OCI-LY3 (cell line): Measurements from ENCODE around the gene ANGEL1.

Experiments used
- H2AFZ ChIP-seq: fragments of 200-600, 300-600 bp; shearing (Covaris generic); 2 replicates; pipeline ENCODE4 v1.6.0; 2014; ENCODE audit warnings: antibody characterized with exemption, low read depth, low read length
- H3K27ac ChIP-seq: fragments of 200-600, 300-600 bp; sonication (generic); 2 replicates; pipeline ENCODE4 v1.5.1; 2014; ENCODE audit warnings: mild to moderate bottlenecking, low read length, moderate library complexity, mixed read lengths
- H3K27me3 ChIP-seq: fragments of 200-600, 300-600 bp; sonication (generic); 2 replicates; pipeline ENCODE4 v1.6.1; 2014; ENCODE audit warnings: low read depth, low read length, mixed read lengths
- H3K36me3 ChIP-seq: fragments of 200-600, 300-600 bp; sonication (generic); replicated peaks from 2 replicates; pipeline ENCODE3; 2014; ENCODE audit warnings: low read depth, low read length, mixed read lengths
- H3K4me1 ChIP-seq: fragments of 300-600, 200-600 bp; sonication (generic); 2 replicates; pipeline ENCODE4 v1.6.1; 2014; ENCODE audit warnings: low read length, mixed read lengths
- H3K4me2 ChIP-seq: fragments of 200-600, 300-600 bp; sonication (generic); 2 replicates; pipeline ENCODE4 v1.6.1; 2014; ENCODE audit warnings: low read length, mixed read lengths
- H3K4me3 ChIP-seq: fragments of 300-600, 200-600 bp; sonication (generic); 2 replicates; pipeline ENCODE4 v1.5.1; 2014; ENCODE audit warnings: antibody characterized with exemption, mild to moderate bottlenecking, low read length, moderate library complexity
- H3K79me2 ChIP-seq: fragments of 300-600, 200-600 bp; shearing (Covaris generic); 2 replicates; pipeline ENCODE4 v1.6.1; 2014; ENCODE audit warnings: mild to moderate bottlenecking, low read length, mixed read lengths
- H3K9ac ChIP-seq: fragments of 300-600, 200-600 bp; shearing (Covaris generic); 2 replicates; pipeline ENCODE4 v1.6.0; 2014; ENCODE audit warnings: mild to moderate bottlenecking, low read length, moderate library complexity
- H3K9me3 ChIP-seq: fragments of 200-600, 300-600 bp; shearing (Covaris generic); 2 replicates; pipeline ENCODE4 v1.6.1; 2014; ENCODE audit warnings: low read length, mixed read lengths; ENCODE audit not compliant: insufficient read depth
- H4K20me1 ChIP-seq: fragments of 200-600, 300-600 bp; sonication (generic); 2 replicates; pipeline ENCODE4 v1.6.1; 2016; ENCODE audit warnings: low read length, mixed read lengths; ENCODE audit not compliant: insufficient read depth
- CTCF ChIP-seq: fragments of 200-600, 300-600 bp; sonication (generic); IDR thresholded peaks from 2 replicates; pipeline ENCODE4 v1.5.1; 2014; ENCODE audit warnings: antibody characterized with exemption, low read length, low read depth
- EZH2phosphoT487 ChIP-seq: fragments of 200-600 bp; shearing (Covaris generic); IDR thresholded peaks from 2 replicates; pipeline ENCODE4 v1.6.1; 2018; ENCODE audit warnings: antibody characterized with exemption, mixed run types, low read depth

ANGEL1 gene

GRCh38 chr14:76780875-76781647, 31.6 kb downstream of the ANGEL1 start:
- H4K20me1 ChIP-seq = no peaks in the 10 kb centered on the region
- peaks cover 9% of the 10 kb centered on the region for H3K36me3 ChIP-seq
- no peak overlapping the region for H3K9ac ChIP-seq
- no peak overlapping the region for H3K27ac ChIP-seq
- H3K4me2 ChIP-seq = no peak overlapping the region
- H3K4me3 ChIP-seq = no peak overlapping the region
- H3K9me3 ChIP-seq = no peaks in the 10 kb centered on the region
- no peaks in the 10 kb centered on the region for H3K4me1 ChIP-seq
- H3K79me2 ChIP-seq = no peaks in the 10 kb centered on the region
- TF ChIP-seq CTCF (no peak), EZH2phosphoT487 (no peak)
- no peak overlapping the region for H2AFZ ChIP-seq
- H3K27me3 ChIP-seq = no peaks in the 10 kb centered on the region

- Histone ChIP-seq H3K4me3 (no peak overlapping the region), H3K27me3 (no peaks in the 10 kb centered on the region), H3K36me3 (peaks cover 9% of the 10 kb centered on the region), H3K9me3 (no peaks in the 10 kb centered on the region), H3K4me1 (no peaks in the 10 kb centered on the region), H2AFZ (no peak overlapping the region), H3K4me2 (no peak overlapping the region), H3K9ac (no peak overlapping the region), H3K79me2 (no peaks in the 10 kb centered on the region), H3K27ac (no peak overlapping the region), H4K20me1 (no peaks in the 10 kb centered on the region)
- TF ChIP-seq CTCF (no peak), EZH2phosphoT487 (no peak)
Observed at GRCh38 chr14:76780360-76780759, 32.3 kb downstream of the ANGEL1 start.

- no peaks in the 10 kb centered on the region for H3K79me2 ChIP-seq
Observed at GRCh38 chr14:76780058-76780345, 32.7 kb downstream of the ANGEL1 start.

More at GRCh38 chr14:76780058-76780345, 32.7 kb downstream of the ANGEL1 start:
- H4K20me1 ChIP-seq = no peaks in the 10 kb centered on the region
- no peaks in the 10 kb centered on the region for H3K27me3 ChIP-seq
- H3K36me3 ChIP-seq = peaks cover 9% of the 10 kb centered on the region
- H3K4me3 ChIP-seq = no peak overlapping the region
- no peak overlapping the region for H3K4me2 ChIP-seq
- TF ChIP-seq CTCF = no peak
- TF ChIP-seq EZH2phosphoT487 = no peak
- no peaks in the 10 kb centered on the region for H3K4me1 ChIP-seq
- no peaks in the 10 kb centered on the region for H3K9me3 ChIP-seq
- no peak overlapping the region for H3K27ac ChIP-seq
- no peak overlapping the region for H3K9ac ChIP-seq
- H2AFZ ChIP-seq = no peak overlapping the region
